ENCODE measurements around the gene TXLNG.

TXLNG gene

GRCh38 chrX:16874458-16875095 lies 88.3 kb downstream of the TXLNG start:
- no peak for DNase-seq

GRCh38 chrX:16876696-16877095 lies 90.4 kb downstream of the TXLNG start:
- no peak for DNase-seq

GRCh38 chrX:16882169-16882568 lies 95.9 kb downstream of the TXLNG start:
- DNase-seq = no peak

DNA sequence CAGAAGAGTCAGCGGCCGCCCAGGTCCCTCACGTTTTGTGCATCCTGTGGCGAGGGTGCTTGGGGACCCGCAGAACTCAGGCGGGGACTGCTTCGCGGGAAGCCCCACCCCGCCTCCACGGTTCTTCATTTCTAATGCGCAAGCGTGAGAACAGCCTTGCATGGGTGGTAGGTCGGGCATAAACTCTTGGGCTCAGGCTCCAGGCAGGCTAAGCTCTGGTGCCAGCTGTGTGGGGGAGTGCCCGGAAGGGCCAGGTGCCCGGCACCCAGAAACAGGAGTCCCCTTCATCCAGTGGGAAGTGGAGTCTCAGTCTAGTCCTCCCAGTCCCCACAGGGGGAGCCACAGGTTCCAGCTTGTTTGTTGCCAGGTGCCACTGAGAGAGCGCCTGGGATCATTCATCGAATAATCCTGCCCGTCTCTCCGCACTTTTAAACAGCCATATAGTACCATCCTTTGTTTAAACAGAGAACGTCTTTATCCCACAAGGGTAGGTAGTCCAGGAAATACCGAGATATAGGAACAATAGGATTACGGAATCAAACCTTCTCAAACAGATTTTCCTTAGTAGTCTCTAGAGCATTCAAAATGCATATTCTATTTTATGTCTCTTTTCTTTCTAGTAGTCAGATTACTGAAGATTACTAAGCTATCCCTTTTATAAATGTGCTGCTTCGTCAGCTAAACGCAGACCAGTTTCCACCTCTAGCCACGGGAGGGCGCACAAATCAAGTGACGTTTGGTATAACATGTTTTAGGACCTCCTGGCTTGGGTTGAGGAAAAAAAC lies 96.6 kb downstream of the TXLNG start:
- DNase-seq = peak; percentile 62

DNA sequence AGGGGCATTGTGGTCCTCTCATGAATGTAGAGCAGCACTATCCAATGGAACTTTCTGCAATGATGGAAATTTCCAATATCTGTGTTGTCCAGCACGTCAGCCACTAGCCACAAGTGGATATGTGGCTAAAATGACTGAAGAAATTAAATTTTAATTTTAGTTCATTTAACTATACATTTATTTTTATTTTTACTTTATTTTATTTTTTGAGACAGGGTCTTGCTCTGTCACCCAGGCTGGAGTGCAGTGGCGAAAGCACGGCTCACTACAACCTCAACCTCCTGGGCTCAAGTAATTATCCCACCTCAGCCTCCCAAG lies 97.2 kb downstream of the TXLNG start:
- DNase-seq = no peak

DNA sequence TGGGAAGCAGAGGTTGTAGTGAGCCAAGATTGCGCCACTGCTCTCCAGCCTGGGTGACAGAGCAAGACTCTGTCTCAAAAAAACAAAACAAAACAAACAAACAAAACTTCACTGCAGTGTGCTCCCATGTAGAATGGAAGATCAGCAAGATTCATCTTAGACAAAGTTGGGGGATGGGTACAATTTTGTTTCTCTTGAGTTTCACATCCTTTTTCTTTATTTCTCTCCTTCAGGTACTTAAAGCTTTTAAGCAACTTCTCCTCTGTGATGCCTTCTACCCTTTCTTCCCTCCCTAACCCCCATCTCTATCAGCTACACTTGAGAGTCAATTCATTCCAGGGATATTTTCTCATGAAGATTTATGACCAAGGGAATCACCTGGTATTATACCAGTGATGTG lies 99.4 kb downstream of the TXLNG start:
- no peak for DNase-seq

DNA sequence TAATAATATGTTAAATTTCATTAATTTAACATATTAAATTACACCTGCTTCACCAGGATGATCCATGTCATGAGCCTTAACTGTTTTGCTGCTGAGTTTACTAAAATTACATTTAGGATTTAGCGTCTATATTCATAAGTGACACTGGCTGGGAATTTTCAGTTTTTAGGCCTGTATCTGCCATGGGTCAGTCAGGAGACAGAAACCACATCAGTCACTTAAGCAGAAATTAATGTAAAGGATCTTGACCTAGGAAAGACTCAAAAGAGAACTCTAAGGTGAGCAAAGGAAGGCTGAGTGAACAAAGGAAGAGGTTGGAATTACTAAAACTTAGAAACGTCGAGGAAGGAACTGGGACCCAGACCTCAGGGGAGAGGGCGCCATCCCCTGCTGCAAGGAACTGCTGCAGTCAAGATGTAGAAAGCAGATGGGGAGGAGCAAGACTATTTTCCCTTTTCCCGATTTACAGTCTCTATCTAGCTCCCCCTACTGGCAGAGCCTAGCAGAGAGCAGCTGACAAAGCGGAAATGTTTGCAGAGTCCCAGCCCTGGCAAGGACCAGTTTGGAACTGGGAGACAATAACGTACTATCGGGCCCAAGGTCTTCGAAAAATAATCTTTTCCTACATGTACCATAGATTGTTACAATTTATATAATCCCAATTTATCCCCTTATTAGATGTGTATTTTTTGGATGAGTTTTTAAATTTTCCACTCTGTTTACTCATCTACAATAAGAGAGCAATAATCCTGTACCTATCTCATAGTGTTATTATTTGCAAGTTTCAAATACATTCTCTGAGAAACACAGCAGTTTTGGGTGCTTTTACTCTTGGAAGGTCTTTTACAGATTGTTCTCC lies 106.5 kb downstream of the TXLNG start:
- peak; percentile 40 for DNase-seq
